ENCODE data around the gene FHIP1A.

The FHIP1A gene

DNA sequence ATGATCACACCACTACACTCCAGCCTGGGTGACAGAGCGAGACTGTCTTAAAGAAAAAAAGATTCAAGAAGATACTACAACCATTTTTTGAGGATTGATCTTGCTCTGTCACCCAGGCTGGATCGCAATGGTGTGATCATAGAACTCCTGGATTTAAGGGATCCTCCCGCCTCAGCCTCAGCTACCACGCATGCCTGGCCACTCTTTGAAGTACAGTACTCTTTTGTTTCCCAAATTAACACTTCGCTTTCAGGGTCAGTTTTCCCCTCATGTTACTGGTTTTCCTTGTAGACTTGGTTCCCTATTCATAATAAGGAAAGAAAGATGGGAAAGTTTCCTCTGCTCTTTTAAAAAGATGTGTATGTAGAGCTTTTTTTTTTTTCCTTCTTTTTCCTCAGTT is 34.3 kb downstream of the FHIP1A start:
- in situ Hi-C loops (cut with HindIII; ENCODE audit: low sequenced_read_pairs): no loop called here

DNA sequence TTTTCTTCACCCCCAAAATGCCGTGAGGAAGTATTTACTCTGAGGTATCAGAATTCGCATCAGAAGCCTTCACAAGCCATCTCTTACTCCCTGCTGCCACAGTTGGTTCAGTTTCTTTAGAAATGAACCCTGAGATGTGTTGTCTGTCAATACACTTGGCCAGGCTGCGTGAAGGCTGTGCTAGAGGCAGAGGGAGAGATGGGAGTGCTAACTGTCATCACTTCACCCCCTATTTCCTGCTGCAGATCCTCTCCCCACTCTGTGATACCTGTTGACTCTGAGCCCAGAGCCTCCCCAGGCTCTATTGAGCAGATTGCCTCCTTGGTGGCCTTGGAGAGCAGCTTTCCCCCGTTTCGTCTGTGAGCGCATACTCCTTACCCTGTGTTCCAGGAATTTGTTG is 34.8 kb downstream of the FHIP1A start:
- H3K4me3 ChIP-seq (ENCODE audit: low read depth, low read length): no peak overlapping the region
- in situ Hi-C loops (cut with HindIII; ENCODE audit: low sequenced_read_pairs): no loop called here
- DNase-seq (ENCODE audit: low read depth): no peak
- TF ChIP-seq, protein P1, sequence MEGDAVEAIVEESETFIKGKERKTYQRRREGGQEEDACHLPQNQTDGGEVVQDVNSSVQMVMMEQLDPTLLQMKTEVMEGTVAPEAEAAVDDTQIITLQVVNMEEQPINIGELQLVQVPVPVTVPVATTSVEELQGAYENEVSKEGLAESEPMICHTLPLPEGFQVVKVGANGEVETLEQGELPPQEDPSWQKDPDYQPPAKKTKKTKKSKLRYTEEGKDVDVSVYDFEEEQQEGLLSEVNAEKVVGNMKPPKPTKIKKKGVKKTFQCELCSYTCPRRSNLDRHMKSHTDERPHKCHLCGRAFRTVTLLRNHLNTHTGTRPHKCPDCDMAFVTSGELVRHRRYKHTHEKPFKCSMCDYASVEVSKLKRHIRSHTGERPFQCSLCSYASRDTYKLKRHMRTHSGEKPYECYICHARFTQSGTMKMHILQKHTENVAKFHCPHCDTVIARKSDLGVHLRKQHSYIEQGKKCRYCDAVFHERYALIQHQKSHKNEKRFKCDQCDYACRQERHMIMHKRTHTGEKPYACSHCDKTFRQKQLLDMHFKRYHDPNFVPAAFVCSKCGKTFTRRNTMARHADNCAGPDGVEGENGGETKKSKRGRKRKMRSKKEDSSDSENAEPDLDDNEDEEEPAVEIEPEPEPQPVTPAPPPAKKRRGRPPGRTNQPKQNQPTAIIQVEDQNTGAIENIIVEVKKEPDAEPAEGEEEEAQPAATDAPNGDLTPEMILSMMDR (IDR thresholded peaks at IDR 0.05; ENCODE audit: low read depth, low read length, missing control alignments): no peak

More for the DNA sequence above, 34.3 kb downstream of the FHIP1A start:
- DNase-seq (ENCODE audit: low read depth): no peak
- no peak overlapping the region for H3K4me3 ChIP-seq (ENCODE audit: low read depth, low read length)
- TF ChIP-seq, protein P1 (IDR thresholded peaks at IDR 0.05; ENCODE audit: low read depth, low read length, missing control alignments): no peak

DNA sequence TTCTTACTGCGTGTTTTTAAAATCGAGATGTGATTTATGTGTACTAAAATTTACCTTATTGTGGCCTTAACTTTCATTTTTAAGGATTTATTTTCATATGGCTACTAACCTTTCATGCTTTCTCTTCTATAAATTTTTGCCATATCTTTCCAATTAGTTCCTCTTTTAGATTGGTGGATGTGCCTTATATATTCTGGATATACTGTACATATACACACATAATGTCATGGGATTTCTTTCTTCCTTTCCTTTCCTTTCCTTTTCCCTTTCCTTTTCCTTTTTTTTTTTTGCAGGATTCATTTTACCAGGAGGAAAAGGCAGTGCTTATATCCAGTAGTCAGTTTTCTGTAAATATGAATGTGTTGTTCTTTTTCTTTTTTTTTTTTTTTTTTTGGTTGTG is 37.2 kb downstream of the FHIP1A start:
- in situ Hi-C loops (cut with HindIII; ENCODE audit: low sequenced_read_pairs): no loop called here
- no peak overlapping the region for H3K4me3 ChIP-seq (ENCODE audit: low read depth, low read length)
- TF ChIP-seq, protein P1 (IDR thresholded peaks at IDR 0.05; ENCODE audit: low read depth, low read length, missing control alignments): no peak
- DNase-seq (ENCODE audit: low read depth): no peak

DNA sequence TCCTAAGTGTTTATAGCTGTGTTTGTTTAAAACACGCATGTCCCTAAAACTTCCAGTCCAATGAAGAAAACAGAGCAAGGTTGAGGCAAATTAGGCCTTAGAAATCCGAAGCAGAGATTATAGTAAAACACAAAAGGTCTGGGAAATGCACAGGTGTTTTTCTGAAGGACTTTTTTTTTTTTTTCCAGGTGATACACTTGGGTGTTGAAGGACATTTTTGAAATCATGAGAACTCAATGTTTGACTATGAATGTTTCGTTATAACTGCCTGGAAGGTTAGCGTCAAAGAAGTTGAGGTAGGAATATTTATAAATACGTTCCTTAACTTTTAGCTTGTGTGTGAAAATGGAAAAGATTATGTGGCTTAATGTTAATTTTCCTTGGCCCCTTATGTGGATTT is 45.5 kb downstream of the FHIP1A start:
- in situ Hi-C loops (cut with HindIII; ENCODE audit: low sequenced_read_pairs): no loop called here
- DNase-seq (ENCODE audit: low read depth): no peak
- H3K4me3 ChIP-seq (ENCODE audit: low read depth, low read length): no peak overlapping the region
- TF ChIP-seq, protein P1 (IDR thresholded peaks at IDR 0.05; ENCODE audit: low read depth, low read length, missing control alignments): no peak

DNA sequence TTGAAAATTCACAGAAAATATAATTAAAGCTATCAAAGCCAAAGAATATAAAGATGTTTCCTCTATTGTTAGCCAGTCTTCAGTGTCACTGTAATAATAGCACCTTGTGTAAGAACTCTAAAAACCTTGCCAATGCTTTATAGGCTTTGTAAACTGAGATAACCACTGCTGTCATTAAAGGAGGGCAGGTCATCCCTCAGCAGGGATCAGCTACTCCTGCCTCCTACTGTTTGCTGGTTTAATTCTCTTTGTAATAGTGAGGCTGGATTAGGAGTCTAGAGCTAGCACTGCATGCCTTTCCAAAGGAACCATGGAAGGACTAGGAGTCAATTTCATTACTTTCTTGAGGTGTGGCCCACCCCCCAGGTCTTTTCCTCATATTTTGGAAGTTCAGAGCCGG is 46.2 kb downstream of the FHIP1A start:
- in situ Hi-C loops (cut with HindIII; ENCODE audit: low sequenced_read_pairs): no loop called here
- no peak for DNase-seq (ENCODE audit: low read depth)
- TF ChIP-seq, protein P1 (IDR thresholded peaks at IDR 0.05; ENCODE audit: low read depth, low read length, missing control alignments): no peak
- H3K4me3 ChIP-seq (ENCODE audit: low read depth, low read length): no peak overlapping the region

DNA sequence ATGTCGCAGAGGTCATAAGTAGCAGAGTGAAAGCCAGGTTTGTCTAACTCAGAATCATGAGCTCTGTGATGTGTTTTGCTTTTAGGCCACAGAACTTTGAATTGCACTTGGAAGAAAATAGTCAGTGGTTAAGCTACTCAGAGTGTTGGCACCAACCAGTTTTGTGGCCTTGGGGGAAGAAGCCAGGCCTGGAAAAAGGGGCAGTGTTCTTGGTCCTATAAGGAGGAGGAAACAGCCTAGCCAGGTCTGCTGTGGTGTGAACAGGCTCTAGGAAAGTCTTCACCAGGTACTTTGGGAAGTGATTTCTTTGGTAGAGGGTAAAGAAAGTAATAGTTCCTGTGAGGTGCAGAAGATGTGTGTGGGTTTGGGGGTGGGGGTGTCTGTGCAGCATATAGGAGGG is 49.2 kb downstream of the FHIP1A start:
- TF ChIP-seq, protein P1 (IDR thresholded peaks at IDR 0.05; ENCODE audit: low read depth, low read length, missing control alignments): no peak
- no peak for DNase-seq (ENCODE audit: low read depth)
- no peak overlapping the region for H3K4me3 ChIP-seq (ENCODE audit: low read depth, low read length)
- in situ Hi-C loops (cut with HindIII; ENCODE audit: low sequenced_read_pairs): no loop called here

Measured in astrocyte of the cerebellum (primary cell).